Sigmoid colon (tissue), 7 donors: ENCODE results near the gene PPP1R3C. TPM values are rescaled to one million over a fixed set of nuclear protein-coding genes. Genes with fewer than 3 reads are reported as not detected.

ENCODE experiments used
- DNase-seq: peaks from one replicate; pipeline ENCODE4 v3.0.0-alpha.2; 2019
- H3K27ac ChIP-seq, 4 donors: fragments of 200-600 bp; sonication (generic); one replicate each; pipeline ENCODE4 v1.5.1; 2016 to 2019; ENCODE audit warnings: mild to moderate bottlenecking in 1 of 4
- H3K27me3 ChIP-seq, 3 donors: fragments of 200-600 bp; sonication (generic); one replicate each; pipeline ENCODE4 v1.5.1; 2019; ENCODE audit warnings: mild to moderate bottlenecking in 1 of 3
- H3K36me3 ChIP-seq, 4 donors: fragments of 200-600 bp; sonication (generic); one replicate each; pipeline ENCODE4 v1.5.1; 2016 to 2019
- H3K4me1 ChIP-seq, 4 donors: fragments of 200-600 bp; sonication (generic); one replicate each; pipeline ENCODE4 v1.5.1; 2017 to 2019
- H3K4me3 ChIP-seq, 4 donors: fragments of 200-600 bp; sonication (generic); one replicate each; pipeline ENCODE4 v1.5.1; 2017 to 2019; ENCODE audit warnings: mild to moderate bottlenecking in 2 of 4, moderate library complexity in 1 of 4
- H3K9me3 ChIP-seq, 4 donors: fragments of 200-600 bp in 3 of 4; sonication (generic) in 3 of 4; one replicate each; pipeline versions ENCODE4 v1.5.1 to v1.6.1; 2013 to 2019
- CTCF ChIP-seq, 4 experiments: fragments of 450-650 bp in 3 of 4; fragments of 200-600 bp in 1 of 4; IDR thresholded peaks; one replicate each; pipeline ENCODE4 v1.5.1; 2016 to 2019; ENCODE audit warnings: antibody characterized with exemption in 4 of 4, mild to moderate bottlenecking in 3 of 4, moderate library complexity in 2 of 4
- EP300 ChIP-seq, 4 donors: sonication (generic); formaldehyde crosslinking; IDR thresholded peaks; one replicate each; pipeline ENCODE4 v1.6.1; 2017; ENCODE audit warnings: antibody characterized with exemption in 4 of 4
- POLR2A ChIP-seq, 2 donors: fragments of 450-650 bp; IDR thresholded peaks; one replicate each; pipeline ENCODE4 v1.6.1; 2016; ENCODE audit warnings: antibody characterized with exemption in 2 of 2, mild to moderate bottlenecking in 2 of 2, moderate library complexity in 2 of 2
- POLR2AphosphoS5 ChIP-seq, 4 donors: sonication (generic); formaldehyde crosslinking; IDR thresholded peaks; one replicate each; pipeline ENCODE4 v1.6.1; 2017; ENCODE audit warnings: antibody characterized with exemption in 4 of 4
- WGBS, 2 donors: extraction: QIAGEN DNeasy Blood & Tissue Kit; methylation state at CpG; one replicate each; pipeline ENCODE4 v1.1.7; 2013; 5-methylcytosine and 5-hydroxymethylcytosine counted together
- intact Hi-C: fragments of 100-400 bp; cut with DNase I; formaldehyde crosslinking; loops from one replicate; pipeline ENCODE4 v1.15.1; 2023
- polyA plus RNA-seq, 3 donors: library from polyadenylated mRNA; stranded (reverse); fragments of 200-250 nt; gene quantifications; one replicate each; pipeline ENCODE4 v1.2.3, GENCODE V29; 2013
- total RNA-seq, 4 donors: library from RNA; depleted of rRNA; stranded (reverse); fragments of >200 nt; gene quantifications; one replicate each; pipeline ENCODE4 v1.1.0, GENCODE V29; 2016
- donor health status: healthy with polysubstance abuse.
- donor health status: Bipolar disorder and iron deficiency.
- donor health status: healthy.

The PPP1R3C gene
- total and polyA plus RNA-seq, 7 donors: 1.9 to 40.0 (median 23.7) TPM

- H3K27me3 ChIP-seq: no peaks in the 10 kb centered on the region
- intact Hi-C loops: no loop called here
- peaks cover 0 to 54% (median 41%) of the 10 kb centered on the region in 4 donors for H3K4me1 ChIP-seq
- WGBS, 2 donors: 74 to 78% methylated on average over 7 of the region's 7 CpGs
- peak overlapping the region; percentile 32 to 86 (median 42) for H3K27ac ChIP-seq
- H3K36me3 ChIP-seq: peaks cover 0 to 38% (median 12%) of the 10 kb centered on the region in 4 donors
- TF ChIP-seq CTCF (IDR thresholded peaks at IDR 0.05): no peak
- no peak for TF ChIP-seq POLR2AphosphoS5 (IDR thresholded peaks at IDR 0.05)
- TF ChIP-seq EP300 (IDR thresholded peaks at IDR 0.05): no peak
- no peak for TF ChIP-seq POLR2A (IDR thresholded peaks at IDR 0.05)
- H3K9me3 ChIP-seq: no peaks in the 10 kb centered on the region
- H3K4me3 ChIP-seq: no peak overlapping the region
- DNase-seq: no peak
Observed at GRCh38 chr10:91627344-91628102, 5.3 kb downstream of the PPP1R3C start.

GRCh38 chr10:91626936-91627335 is 5.9 kb downstream of the PPP1R3C start:
- TF ChIP-seq POLR2A (IDR thresholded peaks at IDR 0.05) (no peak), POLR2AphosphoS5 (IDR thresholded peaks at IDR 0.05) (no peak), EP300 (IDR thresholded peaks at IDR 0.05) (no peak), CTCF (IDR thresholded peaks at IDR 0.05) (no peak)
- peak overlapping the region in 3 of 4 donors; percentile 32 to 86 (median 47) for H3K27ac ChIP-seq
- H3K9me3 ChIP-seq: no peaks in the 10 kb centered on the region
- H3K4me1 ChIP-seq: peaks cover 0 to 52% (median 41%) of the 10 kb centered on the region in 4 donors
- H3K36me3 ChIP-seq: peaks cover 0 to 38% (median 12%) of the 10 kb centered on the region in 4 donors
- H3K27me3 ChIP-seq: no peaks in the 10 kb centered on the region
- WGBS, 2 donors: 93 to 96% methylated on average over 2 of the region's 2 CpGs
- no peak for DNase-seq
- intact Hi-C loops: no loop called here
- H3K4me3 ChIP-seq: no peak overlapping the region

GRCh38 chr10:91624633-91625032 is 8.2 kb downstream of the PPP1R3C start:
- Histone ChIP-seq H3K4me3 (no peak overlapping the region), H3K27me3 (no peaks in the 10 kb centered on the region), H3K27ac (no peak overlapping the region), H3K4me1 (peaks cover 0 to 29% (median 21%) of the 10 kb centered on the region in 4 donors), H3K9me3 (no peaks in the 10 kb centered on the region), H3K36me3 (peaks cover 0 to 25% (median 5%) of the 10 kb centered on the region in 4 donors)
- intact Hi-C loops: no loop called here
- no peak for DNase-seq
- TF ChIP-seq CTCF (IDR thresholded peaks at IDR 0.05) (no peak), POLR2A (IDR thresholded peaks at IDR 0.05) (no peak), POLR2AphosphoS5 (IDR thresholded peaks at IDR 0.05) (no peak), EP300 (IDR thresholded peaks at IDR 0.05) (no peak)

DNA sequence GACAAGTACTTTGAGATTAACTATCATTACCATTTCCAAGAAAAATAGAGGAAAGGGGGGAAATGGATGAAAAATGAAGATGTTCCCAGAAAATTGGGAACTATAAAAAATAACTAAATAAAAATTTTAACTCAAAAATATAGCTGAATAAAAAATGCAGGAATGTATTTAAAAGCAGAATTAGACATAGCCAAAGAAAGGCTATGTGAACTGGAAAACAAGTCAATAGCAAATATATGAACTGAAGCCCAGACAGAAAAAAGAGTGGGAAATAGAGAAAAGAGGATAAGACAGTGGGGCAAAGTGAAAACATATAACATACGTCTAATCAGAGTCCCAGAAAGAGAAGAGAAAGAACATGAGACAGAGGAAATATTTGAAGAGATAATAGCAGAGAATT is 10.3 kb downstream of the PPP1R3C start:
- TF ChIP-seq POLR2A (IDR thresholded peaks at IDR 0.05) (no peak), EP300 (IDR thresholded peaks at IDR 0.05) (no peak), CTCF (IDR thresholded peaks at IDR 0.05) (no peak), POLR2AphosphoS5 (IDR thresholded peaks at IDR 0.05) (no peak)
- H3K4me3 ChIP-seq: no peak overlapping the region
- H3K9me3 ChIP-seq: no peaks in the 10 kb centered on the region
- no peak overlapping the region for H3K27ac ChIP-seq
- intact Hi-C loops: no loop called here
- peaks cover 0 to 16% (median 0%) of the 10 kb centered on the region in 4 donors for H3K36me3 ChIP-seq
- no peaks in the 10 kb centered on the region for H3K27me3 ChIP-seq
- DNase-seq: no peak
- H3K4me1 ChIP-seq: peaks cover 0 to 9% (median 3%) of the 10 kb centered on the region in 4 donors
- WGBS, 2 donors: 86 to 96% methylated on average over 1 of the region's 1 CpG
